Keratinocyte (primary cell): ENCODE measurements around the gene ABCD1.

Experiments
- EZH2 ChIP-seq: IDR thresholded peaks from one replicate; pipeline ENCODE4 v1.6.1; 2012; ENCODE audit warnings: inconsistent platforms, mild to moderate bottlenecking, low read length, moderate library complexity
- TF ChIP-seq, protein P1 (sequence below), 3 experiments: IDR thresholded peaks in 1 of 3; conservative IDR thresholded peaks in 1 of 3; optimal IDR thresholded peaks in 1 of 3; 2 replicates in 2 of 3; 3 replicates in 1 of 3; pipeline versions ENCODE3 to v1.5.1; 2011; ENCODE audit warnings: low read length in 3 of 3, mild to moderate bottlenecking in 3 of 3, moderate library complexity in 2 of 3, control low read depth in 1 of 3, inconsistent platforms in 1 of 3; ENCODE audit not compliant: insufficient read depth in 2 of 3; ENCODE audit errors: extremely low read depth in 1 of 3

GRCh38 chrX:153692611-153693156 lies 32.0 kb upstream of the ABCD1 start:
- TF ChIP-seq, protein P1, sequence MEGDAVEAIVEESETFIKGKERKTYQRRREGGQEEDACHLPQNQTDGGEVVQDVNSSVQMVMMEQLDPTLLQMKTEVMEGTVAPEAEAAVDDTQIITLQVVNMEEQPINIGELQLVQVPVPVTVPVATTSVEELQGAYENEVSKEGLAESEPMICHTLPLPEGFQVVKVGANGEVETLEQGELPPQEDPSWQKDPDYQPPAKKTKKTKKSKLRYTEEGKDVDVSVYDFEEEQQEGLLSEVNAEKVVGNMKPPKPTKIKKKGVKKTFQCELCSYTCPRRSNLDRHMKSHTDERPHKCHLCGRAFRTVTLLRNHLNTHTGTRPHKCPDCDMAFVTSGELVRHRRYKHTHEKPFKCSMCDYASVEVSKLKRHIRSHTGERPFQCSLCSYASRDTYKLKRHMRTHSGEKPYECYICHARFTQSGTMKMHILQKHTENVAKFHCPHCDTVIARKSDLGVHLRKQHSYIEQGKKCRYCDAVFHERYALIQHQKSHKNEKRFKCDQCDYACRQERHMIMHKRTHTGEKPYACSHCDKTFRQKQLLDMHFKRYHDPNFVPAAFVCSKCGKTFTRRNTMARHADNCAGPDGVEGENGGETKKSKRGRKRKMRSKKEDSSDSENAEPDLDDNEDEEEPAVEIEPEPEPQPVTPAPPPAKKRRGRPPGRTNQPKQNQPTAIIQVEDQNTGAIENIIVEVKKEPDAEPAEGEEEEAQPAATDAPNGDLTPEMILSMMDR (optimal IDR thresholded peaks at IDR 0.05 in 1 of 3, IDR thresholded peaks at IDR 0.05 in 1 of 3, conservative IDR thresholded peaks at IDR 0.05 in 1 of 3; ENCODE audit: extremely low read depth in 1 of 3, insufficient read depth in 2 of 3, low read length in 3 of 3): no peak
- TF ChIP-seq EZH2: no peak
